SW480 (cell line): Measurements from ENCODE around the gene FNDC1.

Experiments
- DNase-seq: peaks from one replicate; pipeline ENCODE4 v3.0.0-alpha.2; 2016; ENCODE audit warnings: low spot score

Gene FNDC1

GRCh38 chr6:159309723-159310122, 140.5 kb downstream of the FNDC1 start:
- no peak for DNase-seq

- no peak for DNase-seq
Measured at GRCh38 chr6:159311618-159312017, 142.4 kb downstream of the FNDC1 start.

DNA sequence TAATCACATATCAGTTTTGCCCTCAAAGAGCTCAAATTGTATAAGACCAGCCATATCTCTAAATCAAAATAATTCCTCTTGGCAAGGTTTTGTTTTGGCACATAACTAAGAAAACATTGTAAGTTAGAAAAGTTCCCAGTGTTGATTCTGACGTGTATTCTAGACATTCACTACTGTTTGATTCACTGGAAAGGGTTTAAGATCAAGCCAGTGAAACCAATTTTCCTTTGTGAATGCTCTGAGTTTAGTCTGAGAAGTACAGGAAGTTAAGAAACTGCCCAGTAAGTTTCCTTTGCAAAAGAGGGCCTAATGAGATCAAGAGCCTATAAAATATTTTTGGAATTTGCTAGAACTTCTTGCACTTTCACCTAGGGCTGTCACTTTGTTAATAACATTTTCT, 143.0 kb downstream of the FNDC1 start:
- no peak for DNase-seq

- no peak for DNase-seq
Measured at GRCh38 chr6:159313018-159313417, 143.8 kb downstream of the FNDC1 start.

- no peak for DNase-seq
Measured at GRCh38 chr6:159315562-159315961, 146.4 kb downstream of the FNDC1 start.

- DNase-seq = no peak
Measured at GRCh38 chr6:159317430-159317829, 148.2 kb downstream of the FNDC1 start.

DNA sequence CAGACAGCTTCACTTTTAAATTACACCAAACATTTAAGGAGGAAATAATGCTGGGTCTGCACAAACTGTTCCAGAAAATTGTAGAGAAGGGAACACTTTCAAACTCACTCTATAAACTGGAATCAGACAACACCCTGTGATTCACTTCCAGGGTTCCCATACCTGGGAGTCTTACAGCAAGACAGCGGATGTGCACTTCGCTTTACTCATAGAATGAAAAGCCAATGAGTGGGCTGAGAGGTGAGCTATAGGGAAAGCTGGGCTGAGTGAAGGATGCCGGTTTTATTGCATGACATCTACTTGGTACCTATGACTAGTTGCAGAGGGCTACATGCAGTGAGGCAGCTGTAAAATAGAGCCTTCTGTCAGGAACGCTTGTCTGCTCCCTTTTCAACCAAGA, 152.1 kb downstream of the FNDC1 start:
- no peak for DNase-seq
